Endothelial cell of hepatic sinusoid (primary cell): Measurements from ENCODE around the gene GPR137C.

Source experiments
- in situ Hi-C: cut with HindIII; loops from 2 replicates; pipeline ENCODE4 v1.10.0; 2017; ENCODE audit warnings: low sequenced_read_pairs

GPR137C gene

DNA sequence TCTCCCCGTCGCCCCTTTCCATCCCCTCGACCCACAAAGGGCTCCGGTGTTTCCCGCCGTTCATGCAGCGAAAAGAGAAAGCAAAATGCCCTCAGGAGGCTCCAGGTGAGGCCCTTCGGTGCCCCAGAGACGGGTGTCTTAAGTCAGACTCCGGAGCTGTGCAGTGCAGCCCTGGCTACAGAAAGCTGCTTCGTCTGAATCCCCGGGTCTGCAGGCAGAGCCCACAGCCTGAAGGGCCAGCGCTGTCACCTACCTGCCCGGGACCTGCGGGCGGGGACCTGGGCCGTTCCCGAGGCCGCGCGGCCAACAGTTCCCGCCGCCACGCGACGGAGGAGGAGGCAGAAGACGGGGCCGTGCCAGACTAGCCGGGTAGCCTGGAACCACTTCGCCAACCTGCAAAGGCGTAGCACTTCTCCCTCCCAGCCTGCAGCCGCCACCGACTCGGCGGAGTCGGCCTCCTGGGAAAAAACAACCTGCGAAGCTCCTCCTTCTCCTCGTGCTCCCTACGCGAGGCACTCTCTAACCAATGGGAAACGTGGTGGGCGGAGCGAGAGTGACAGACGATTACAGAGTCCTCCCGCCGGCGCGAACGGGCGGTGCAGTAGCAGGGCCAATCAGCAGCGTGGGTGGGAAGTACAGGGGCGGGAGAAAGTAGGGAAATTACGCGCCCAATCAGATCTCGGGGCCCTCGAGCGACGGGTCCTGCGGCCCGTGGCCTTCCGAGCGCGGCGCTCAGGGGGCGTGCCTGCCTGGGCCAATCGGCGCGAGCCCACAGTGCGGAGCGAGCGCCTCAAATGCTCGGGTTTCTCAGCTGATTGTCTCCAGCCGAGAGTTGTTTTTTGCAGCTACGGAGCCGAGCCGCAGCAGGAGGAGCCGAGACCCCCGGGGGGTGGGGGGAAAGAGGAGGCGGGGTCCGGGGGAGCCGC, at the start of gene GPR137C, which contains the start of gene TXNDC16:
Gene GPR137C (plus strand): TSS at position 774 of the 926 bp plus-strand sequence. CDS start 312 bp downstream, outside the sequence.
Gene TXNDC16 (minus strand): TSS at position 443 of the 926 bp plus-strand sequence. CDS start 8,948 bp downstream, outside the sequence.
- in situ Hi-C loops: no loop called here

- in situ Hi-C loops: no loop called here
These were observed 39.4 kb upstream of the GPR137C start for GRCh38 chr14:52513249-52513648.

DNA sequence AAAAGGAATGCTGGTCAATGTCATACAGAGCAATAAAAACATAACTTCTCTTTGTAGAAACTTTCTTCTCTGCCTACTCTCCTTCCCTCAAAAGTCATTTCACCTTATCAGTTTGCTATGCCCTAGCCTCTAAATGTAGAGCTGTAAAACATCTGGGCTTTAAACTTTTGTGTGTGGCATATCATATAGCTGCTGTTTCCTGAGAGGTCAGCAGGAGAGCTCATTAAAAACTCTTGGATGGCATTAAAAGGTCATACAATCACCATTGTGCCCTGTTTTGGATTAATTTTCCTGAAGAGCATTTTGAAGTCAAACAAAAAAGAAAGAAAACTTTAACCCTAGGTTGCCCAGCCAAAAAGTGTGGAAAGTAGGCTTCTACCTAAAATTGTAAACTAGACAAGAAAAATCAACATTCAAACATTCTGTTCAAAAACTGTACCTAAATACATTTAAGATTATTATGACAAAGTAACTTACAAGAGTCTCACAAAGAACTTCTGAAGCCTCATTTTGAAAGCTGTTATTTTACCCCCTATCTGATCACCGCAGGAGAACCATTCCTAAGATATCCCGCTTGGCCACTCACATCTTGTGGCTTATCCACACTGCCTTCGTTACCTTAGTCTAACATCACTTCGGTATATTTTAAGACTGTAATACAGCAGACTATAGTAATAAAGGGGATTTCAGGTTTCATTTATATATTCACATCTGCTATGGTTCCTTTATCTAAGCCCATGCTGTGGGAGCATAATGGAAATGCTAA, 38.4 kb upstream of the GPR137C start:
- in situ Hi-C loops: no loop called here

GRCh38 chr14:52522033-52522432, 30.6 kb upstream of the GPR137C start:
- in situ Hi-C loops: no loop called here

GRCh38 chr14:52522581-52523345, 29.9 kb upstream of the GPR137C start:
- in situ Hi-C loops: no loop called here

DNA sequence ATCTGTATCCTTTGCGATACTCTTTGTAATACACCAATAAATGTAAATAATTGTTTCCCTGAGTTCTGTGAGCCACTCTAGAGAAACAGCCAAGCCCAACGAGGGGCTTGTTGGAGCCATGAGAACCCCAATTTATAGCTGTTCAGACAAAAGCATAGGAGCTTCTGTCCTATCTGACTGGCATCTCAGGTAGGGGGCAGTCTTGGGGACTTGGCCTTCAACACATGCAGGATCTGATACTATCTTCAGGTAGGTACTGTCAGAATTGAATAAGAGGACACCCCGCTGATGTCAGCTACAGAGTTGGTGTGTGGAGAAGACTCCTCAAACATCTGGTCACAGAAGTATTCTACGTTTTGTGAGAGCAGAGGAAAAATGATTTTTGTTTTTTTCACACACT, 25.6 kb upstream of the GPR137C start:
- in situ Hi-C loops: no loop called here

DNA sequence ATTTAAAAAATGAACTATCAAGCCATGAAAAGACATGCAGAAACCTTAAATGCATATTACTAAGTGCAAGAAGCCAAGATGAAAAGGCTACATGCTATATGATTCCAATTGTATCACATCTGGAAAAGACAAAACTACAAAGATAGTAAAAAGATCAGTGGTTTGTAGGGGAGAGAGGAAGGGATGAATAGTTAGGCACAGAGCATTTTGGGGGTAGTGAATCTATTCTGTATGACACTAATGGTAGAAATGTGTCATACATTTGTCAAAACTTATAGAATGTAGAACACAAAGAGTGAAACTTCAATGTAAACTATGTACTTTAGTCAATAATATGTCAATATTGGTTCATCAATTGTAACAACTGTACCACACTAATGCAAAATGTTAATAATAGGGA, 21.2 kb upstream of the GPR137C start:
- in situ Hi-C loops: no loop called here

DNA sequence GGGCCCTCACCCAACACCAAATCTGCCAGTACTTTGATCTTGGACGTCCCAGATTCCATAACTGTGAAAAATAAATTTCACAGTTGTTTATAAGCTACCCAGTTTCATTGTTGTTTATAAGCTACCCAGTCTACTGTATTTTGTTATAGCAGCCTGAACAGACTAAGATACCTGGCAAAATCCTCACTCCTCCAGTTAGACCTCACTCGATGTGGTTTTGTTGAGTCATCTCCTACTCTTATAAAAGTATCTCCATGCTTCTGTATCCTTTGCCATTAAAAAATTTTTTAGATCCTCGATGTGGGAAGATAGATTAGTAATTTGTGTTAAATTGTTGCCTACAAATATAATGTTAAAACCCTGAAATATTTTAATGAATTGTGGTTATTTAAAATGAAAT, 16.4 kb upstream of the GPR137C start:
- in situ Hi-C loops: loop anchor here (5.0 kb wide), 1 partner anchor 54 kb away; no protein-coding TSS in a partner anchor

DNA sequence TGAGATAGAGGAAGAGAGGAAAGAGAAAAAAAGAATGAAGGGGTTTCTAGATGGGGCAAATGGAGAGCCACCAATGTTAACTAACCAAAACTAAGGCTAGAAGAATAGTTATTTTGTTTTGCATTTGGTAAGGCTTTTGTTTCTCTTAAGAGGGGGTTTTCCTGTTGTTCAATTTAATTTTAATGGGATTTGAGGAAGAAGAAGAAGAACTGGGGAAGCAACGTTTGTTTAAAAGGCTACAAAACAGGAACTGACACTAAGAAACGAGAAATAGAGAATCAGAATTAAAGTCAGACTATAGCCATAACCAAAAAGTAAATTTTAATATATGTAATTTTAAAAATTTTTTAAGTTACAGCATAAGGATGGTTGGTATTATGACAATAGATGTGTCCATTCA, 14.0 kb upstream of the GPR137C start:
- in situ Hi-C loops: loop anchor here (5.0 kb wide), 1 partner anchor 56 kb away; no protein-coding TSS in a partner anchor

- in situ Hi-C loops: no loop called here
These were observed 6.9 kb upstream of the GPR137C start for GRCh38 chr14:52545584-52546317.

DNA sequence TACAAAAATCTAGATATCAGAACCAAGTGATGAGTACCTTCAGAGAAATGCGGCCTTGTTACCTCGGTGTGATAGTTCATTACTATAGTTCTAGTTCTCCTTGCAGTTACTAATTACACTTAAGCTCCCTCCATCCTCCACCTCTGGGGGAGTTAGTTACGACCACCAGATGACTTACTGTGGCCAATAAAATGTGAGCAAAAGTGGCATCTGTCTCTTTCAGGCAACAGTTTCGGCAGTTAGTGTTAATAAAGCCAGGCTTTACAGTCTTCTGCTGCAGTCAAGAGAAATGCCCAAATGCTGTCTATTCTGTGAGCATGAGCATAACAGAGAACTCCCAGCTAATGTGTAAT, 6.3 kb upstream of the GPR137C start:
- in situ Hi-C loops: no loop called here

- in situ Hi-C loops: no loop called here
These were observed 5.6 kb upstream of the GPR137C start for GRCh38 chr14:52547027-52547426.

DNA sequence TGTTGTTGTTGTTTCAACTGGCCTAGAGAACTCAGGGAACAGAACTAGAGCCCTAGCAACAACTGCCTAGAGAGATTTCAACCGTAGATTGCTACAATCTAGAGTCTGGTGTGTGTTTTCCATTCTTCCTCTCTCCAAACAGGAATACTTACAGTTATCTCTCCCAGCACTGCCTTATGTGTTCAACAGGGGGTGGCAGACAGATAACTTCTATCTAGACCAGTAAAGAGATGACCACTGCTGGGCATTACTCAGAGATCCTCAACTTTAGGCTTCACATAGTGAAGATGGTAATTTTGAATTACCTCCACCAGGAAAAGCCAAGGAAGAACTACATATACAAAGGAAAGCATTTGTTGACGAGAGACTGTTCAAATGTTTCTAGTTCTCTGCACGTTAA, 5.1 kb upstream of the GPR137C start:
- in situ Hi-C loops: no loop called here

GRCh38 chr14:52550661-52551060, 2.0 kb upstream of the GPR137C start:
- in situ Hi-C loops: no loop called here

DNA sequence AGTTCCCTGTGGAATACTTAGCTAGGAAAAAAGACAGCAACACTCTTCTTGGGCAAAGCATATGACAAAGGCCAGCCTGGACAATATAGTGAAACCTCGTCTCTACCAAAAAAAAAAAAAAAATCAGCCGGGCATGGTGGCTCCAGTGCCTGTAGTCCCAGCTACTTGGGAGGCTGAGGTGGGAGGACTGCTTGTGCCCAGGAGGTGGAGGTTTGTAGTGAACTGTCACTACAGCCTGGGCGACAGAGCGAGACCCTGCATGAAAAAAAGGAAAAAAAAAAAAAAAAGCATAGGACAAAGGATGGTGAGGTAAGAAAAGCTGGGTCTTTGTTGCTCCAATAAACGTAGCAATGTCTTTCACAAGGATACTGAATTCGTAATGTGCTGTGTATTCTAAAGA, 1.4 kb upstream of the GPR137C start:
- in situ Hi-C loops: no loop called here

GRCh38 chr14:52551696-52552062, 957 bp upstream of the GPR137C start:
- in situ Hi-C loops: no loop called here

GRCh38 chr14:52553002-52553670, 500 bp downstream of the GPR137C start:
- in situ Hi-C loops: no loop called here

DNA sequence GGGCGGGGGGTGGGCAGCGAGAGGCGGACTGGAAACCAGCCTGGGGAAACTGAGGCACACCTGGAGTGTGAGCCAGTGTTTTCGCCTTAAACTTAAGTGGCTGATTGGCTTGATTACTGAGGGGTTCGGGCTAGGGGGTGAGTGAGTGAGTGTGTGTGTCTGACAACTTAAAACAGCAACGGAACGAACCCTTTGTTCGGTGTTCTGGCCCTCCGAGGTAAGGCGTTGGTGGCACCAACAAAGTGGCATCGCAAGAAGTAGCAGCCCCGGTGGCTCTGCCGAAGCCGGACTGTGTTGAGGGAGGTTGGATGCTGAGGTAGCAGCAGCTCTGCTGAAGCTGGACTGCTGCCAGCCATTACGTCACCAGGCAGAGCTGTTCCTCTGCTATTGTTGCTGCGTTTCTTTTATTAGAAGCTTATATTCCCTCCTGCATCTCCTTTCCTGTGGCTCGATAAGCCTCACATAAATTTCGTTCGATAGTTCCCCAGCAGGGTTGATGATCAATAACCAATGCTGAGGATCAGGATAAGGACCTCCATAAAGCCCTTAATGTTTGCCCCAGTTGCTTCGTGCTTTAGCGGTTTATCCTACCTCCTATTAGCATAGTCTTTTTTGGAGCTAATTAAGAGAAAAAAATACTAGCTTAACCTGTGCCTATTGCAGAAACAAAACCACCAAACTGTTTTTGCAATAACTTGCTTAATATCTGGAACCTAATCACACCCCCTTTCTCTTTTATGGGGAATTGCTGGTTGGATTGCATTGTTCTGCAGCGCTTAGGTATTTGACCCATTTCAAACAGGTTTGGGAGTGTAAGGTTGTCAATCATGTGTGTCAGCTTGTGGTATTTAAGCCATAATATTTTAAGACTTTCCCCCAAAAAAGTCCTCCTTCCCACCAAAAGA, 1.3 kb downstream of the GPR137C start:
- in situ Hi-C loops: no loop called here

- in situ Hi-C loops: no loop called here
These were observed 6.1 kb downstream of the GPR137C start for GRCh38 chr14:52558688-52559087.
